Activated naive CD4-positive, alpha-beta T cell treated with anti-CD3 and anti-CD28 coated beads, Interleukin-2, amount 50 U/mL, for 72 hours (primary cell): ENCODE measurements around the gene POLR1G. TPM values are rescaled to one million over a fixed set of nuclear protein-coding genes. Genes with fewer than 3 reads are reported as not detected.
"Not testable (repeated sequence)": the region's sequence is repeated elsewhere in the genome, so short reads cannot be mapped to it uniquely, and the experiment has no call there.

Source experiments
- ATAC-seq, 2 donors: fragments of 150-1000 bp; cut with Tn5 transposase; 2 replicates each; pipeline ENCODE4 v1.10.0; 2021; ENCODE audit warnings: mild to moderate bottlenecking in 2 of 2, moderate library complexity in 2 of 2
- DNase-seq, 2 donors: peaks; one replicate each; pipeline ENCODE4 v3.0.0; 2021 to 2022; ENCODE audit warnings: low spot score in 2 of 2
- H3K27ac Mint-ChIP-seq, 2 donors: one replicate each; pipeline ENCODE4 v1.8.0; 2022; ENCODE audit warnings: mild to moderate bottlenecking in 2 of 2, mixed read lengths in 2 of 2
- H3K36me3 Mint-ChIP-seq, 2 donors: one replicate each; pipeline ENCODE4 v1.8.0; 2022; ENCODE audit warnings: mixed read lengths in 2 of 2
- H3K9me3 Mint-ChIP-seq, 2 donors: one replicate each; pipeline ENCODE4 v1.8.0; 2022; ENCODE audit warnings: mixed read lengths in 2 of 2
- total RNA-seq, 2 donors: library from RNA; stranded (reverse); gene quantifications; one replicate each; pipeline ENCODE4 v1.2.3, GENCODE V29; 2022

The POLR1G gene
- total RNA-seq, 2 donors from 2014 or later, result 6.8 to 14.1 TPM

DNA sequence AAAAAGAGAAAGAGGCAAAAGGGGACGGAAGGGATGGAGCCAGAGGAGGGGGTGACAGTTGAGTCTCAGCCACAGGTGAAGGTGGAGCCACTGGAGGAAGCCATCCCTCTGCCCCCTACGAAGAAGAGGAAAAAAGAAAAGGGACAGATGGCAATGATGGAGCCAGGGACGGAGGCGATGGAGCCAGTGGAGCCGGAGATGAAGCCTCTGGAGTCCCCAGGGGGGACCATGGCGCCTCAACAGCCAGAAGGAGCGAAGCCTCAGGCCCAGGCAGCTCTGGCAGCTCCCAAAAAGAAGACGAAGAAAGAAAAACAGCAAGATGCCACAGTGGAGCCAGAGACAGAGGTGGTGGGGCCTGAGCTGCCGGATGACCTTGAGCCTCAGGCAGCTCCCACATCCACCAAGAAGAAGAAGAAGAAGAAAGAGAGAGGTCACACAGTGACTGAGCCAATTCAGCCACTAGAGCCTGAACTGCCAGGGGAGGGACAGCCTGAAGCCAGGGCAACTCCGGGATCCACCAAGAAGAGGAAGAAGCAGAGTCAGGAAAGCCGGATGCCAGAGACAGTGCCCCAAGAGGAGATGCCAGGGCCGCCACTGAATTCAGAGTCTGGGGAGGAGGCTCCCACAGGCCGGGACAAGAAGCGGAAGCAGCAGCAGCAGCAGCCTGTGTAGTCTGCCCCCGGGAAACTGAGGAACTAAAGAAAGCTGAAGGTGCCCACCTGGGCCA lies 2.5 kb downstream of the POLR1G start:
- Mint-ChIP-seq H3K9me3 (no peaks in the 10 kb centered on the region), H3K27ac (peak overlapping the region; percentile 26 to 68), H3K36me3 (peaks cover 24 to 39% of the 10 kb centered on the region in 2 donors)
- DNase-seq, result no peak
- no peak for ATAC-seq

DNA sequence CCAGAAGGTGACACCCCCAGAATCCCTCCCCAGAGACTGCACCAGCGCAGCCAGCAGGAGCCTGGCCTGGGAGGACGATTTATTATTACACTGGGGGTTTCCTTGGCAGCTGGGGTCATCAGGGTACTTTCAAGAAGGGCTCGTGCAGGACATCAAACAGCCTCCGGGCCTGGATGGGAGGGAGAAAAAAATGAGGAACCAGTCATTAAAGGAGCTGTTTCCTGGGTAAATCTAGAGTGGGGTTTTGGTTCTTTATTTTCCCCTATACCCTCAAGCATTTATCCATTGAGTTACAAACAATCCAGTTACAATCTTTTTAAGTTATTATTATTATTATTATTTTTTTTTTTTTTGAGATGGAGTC lies 3.1 kb downstream of the POLR1G start:
- H3K36me3 Mint-ChIP-seq, result peaks cover 24 to 39% of the 10 kb centered on the region in 2 donors
- peak overlapping the region; percentile 26 to 65 for H3K27ac Mint-ChIP-seq
- no peaks in the 10 kb centered on the region for H3K9me3 Mint-ChIP-seq
- ATAC-seq (no peak), DNase-seq (no peak)

DNA sequence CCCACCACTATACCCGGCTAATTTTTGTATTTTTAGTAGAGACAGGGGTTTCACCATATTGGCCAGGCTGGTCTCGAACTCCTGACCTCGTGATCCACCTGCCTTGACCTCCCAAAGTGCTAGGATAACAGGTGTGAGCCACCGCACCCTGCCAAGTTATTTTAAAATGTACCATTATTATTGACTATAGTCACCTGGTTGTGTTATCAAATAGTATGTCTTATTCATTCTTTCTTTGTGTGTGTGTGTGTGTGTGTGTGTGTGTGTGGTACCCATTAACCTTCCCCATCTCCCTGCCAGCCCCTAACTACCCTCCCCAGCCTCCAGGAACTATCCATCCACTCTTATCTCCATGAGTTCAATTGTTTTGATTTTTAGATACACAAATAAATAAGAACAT lies 3.9 kb downstream of the POLR1G start:
- not testable (repeated sequence) for ATAC-seq, H3K9me3 Mint-ChIP-seq, DNase-seq
- H3K36me3 Mint-ChIP-seq, result peaks cover 24 to 39% of the 10 kb centered on the region in 2 donors
- peak overlapping the region in 1 of 2 donors; percentile 48 for H3K27ac Mint-ChIP-seq

- ATAC-seq (no peak), DNase-seq (no peak)
- Mint-ChIP-seq H3K27ac (no peak overlapping the region), H3K36me3 (peaks cover 8 to 27% of the 10 kb centered on the region in 2 donors), H3K9me3 (no peaks in the 10 kb centered on the region)
Measured at GRCh38 chr19:45413497-45413896, 7.1 kb downstream of the POLR1G start.

GRCh38 chr19:45414468-45414867 lies 8.0 kb downstream of the POLR1G start:
- DNase-seq (no peak), ATAC-seq (no peak)
- H3K27ac Mint-ChIP-seq, result no peak overlapping the region
- peaks cover 0 to 18% of the 10 kb centered on the region in 2 donors for H3K36me3 Mint-ChIP-seq
- H3K9me3 Mint-ChIP-seq, result no peaks in the 10 kb centered on the region

- Mint-ChIP-seq H3K9me3 (no peaks in the 10 kb centered on the region), H3K36me3 (peaks cover 0 to 21% of the 10 kb centered on the region in 2 donors), H3K27ac (peak overlapping the region in 1 of 2 donors; percentile 91)
- DNase-seq (no peak), ATAC-seq (no peak)
Measured at GRCh38 chr19:45417151-45417550, 10.7 kb downstream of the POLR1G start.

- Mint-ChIP-seq H3K9me3 (no peaks in the 10 kb centered on the region), H3K27ac (peak overlapping the region in 1 of 2 donors; percentile 41), H3K36me3 (peaks cover 0 to 23% of the 10 kb centered on the region in 2 donors)
- DNase-seq, result no peak
- ATAC-seq, result no peak
Measured at GRCh38 chr19:45418802-45419201, 12.4 kb downstream of the POLR1G start.

DNA sequence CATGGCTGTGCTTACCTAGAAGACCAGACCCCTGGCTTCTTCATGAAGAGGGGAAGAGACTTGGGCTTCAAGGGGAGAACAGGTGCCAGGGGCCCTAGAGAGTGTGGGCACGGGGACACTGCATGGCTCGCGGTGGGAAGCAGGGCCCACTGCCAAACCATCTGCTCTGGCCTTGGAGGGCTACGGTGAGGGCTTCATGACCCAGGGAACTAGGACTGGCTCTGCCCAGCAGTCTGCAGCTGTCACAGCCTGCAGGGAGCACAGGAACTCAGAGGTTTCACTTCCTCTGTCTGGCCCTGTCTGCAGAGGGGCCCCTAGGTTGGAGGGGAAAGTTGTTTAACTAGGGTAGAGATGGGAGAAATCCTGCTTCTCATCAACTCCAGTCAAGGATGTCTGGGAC lies 13.0 kb downstream of the POLR1G start:
- ATAC-seq (no peak), DNase-seq (no peak)

DNA sequence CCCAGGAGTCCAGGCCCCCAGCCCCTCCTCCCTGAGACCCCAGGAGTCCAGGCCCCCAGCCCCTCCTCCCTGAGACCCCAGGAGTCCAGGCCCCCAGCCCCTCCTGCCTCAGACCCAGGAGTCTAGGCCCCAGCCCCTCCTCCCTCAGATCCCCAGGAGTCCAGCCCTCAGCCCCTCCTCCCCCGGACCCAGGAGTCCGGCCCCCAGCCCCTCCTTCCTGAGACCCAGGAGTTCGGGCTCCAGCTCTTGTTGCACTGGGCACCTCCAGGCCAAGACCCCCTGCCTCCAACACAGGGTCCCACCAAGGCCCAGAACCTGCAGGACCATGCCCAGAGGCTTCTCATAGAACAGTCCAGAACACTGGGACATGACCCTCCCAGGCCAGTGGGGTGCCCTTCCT lies 13.5 kb downstream of the POLR1G start:
- Mint-ChIP-seq H3K9me3 (no peaks in the 10 kb centered on the region), H3K36me3 (peaks cover 0 to 14% of the 10 kb centered on the region in 2 donors), H3K27ac (peak overlapping the region in 1 of 2 donors; percentile 28)
- DNase-seq (no peak), ATAC-seq (no peak)

More for the DNA sequence above, 13.0 kb downstream of the POLR1G start:
- peaks cover 0 to 18% of the 10 kb centered on the region in 2 donors for H3K36me3 Mint-ChIP-seq
- H3K27ac Mint-ChIP-seq, result peak overlapping the region in 1 of 2 donors; percentile 41
- H3K9me3 Mint-ChIP-seq, result no peaks in the 10 kb centered on the region

GRCh38 chr19:45420356-45420755 lies 13.9 kb downstream of the POLR1G start:
- Mint-ChIP-seq H3K9me3 (no peaks in the 10 kb centered on the region), H3K27ac (peak overlapping the region; percentile 28 to 86), H3K36me3 (peaks cover 0 to 14% of the 10 kb centered on the region in 2 donors)
- ATAC-seq, result no peak
- DNase-seq, result no peak

- DNase-seq (no peak), ATAC-seq (no peak)
- no peaks in the 10 kb centered on the region for H3K9me3 Mint-ChIP-seq
- peaks cover 0 to 14% of the 10 kb centered on the region in 2 donors for H3K36me3 Mint-ChIP-seq
- H3K27ac Mint-ChIP-seq, result peak overlapping the region; percentile 28 to 86
Measured at GRCh38 chr19:45420871-45421270, 14.4 kb downstream of the POLR1G start.

GRCh38 chr19:45421947-45422498 lies 15.6 kb downstream of the POLR1G start:
- Mint-ChIP-seq H3K36me3 (peaks cover 0 to 14% of the 10 kb centered on the region in 2 donors), H3K9me3 (no peaks in the 10 kb centered on the region), H3K27ac (peak overlapping the region; percentile 12 to 23)
- ATAC-seq (no peak), DNase-seq (no peak)

- Mint-ChIP-seq H3K9me3 (no peaks in the 10 kb centered on the region), H3K36me3 (peaks cover 0 to 14% of the 10 kb centered on the region in 2 donors), H3K27ac (peak overlapping the region; percentile 87 to 98)
- ATAC-seq, result no peak
- DNase-seq, result no peak
Measured at GRCh38 chr19:45423033-45423588, 16.7 kb downstream of the POLR1G start.

- DNase-seq, result peak; percentile 83 to 88
- peaks cover 0 to 14% of the 10 kb centered on the region in 2 donors for H3K36me3 Mint-ChIP-seq
- peak; percentile 62 to 78 for ATAC-seq
- peak within 1 kb of the TSS; percentile 87 to 98 for H3K27ac Mint-ChIP-seq
- no peaks in the 10 kb centered on the region for H3K9me3 Mint-ChIP-seq
Measured at GRCh38 chr19:45423589-45424190, 17.2 kb downstream of the POLR1G start, which contains the start of gene ERCC1. Gene ERCC1, minus strand, starts transcription at chr19:45423917. Its CDS starts 543 bp downstream, at chr19:45423374.

DNA sequence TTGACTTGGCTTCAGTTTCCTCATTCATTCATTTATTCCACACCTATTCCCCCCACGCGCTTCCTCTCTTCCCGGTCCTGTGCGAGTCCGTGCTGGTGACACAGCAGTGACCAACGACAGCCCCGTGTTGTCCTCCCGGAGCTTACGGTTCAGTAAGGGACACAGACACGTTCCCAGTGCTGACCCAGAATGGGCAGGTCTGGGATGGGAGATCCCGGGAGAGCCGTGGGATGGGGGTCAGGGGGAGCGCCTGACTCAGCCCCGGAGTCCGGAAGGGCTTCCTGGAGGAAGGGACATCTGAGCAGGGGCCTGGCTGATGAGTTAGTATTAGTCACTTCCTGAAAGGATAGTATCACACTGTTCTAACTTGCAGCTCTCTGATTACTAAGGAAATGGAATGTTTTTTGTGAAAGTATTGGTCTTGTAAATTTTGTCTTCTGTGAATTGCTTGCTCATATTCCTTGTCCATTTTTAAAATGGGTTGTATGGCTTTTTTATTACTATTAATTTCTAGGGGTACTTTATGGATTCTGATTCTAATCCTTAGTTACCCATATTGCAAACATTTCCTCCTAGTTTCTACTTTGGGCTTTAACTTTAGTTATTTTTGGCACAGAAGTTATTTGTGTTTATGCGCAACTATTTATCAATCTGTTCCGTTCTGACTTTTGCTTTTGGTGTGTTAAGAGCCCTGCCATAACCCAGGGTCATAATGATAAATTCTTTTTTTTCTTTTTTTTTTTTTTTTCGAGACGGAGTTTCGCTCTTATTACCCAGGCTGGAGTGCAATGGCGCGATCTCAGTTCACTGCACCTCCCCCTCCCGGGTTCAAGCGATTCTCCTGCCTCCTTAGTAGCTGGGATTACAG lies 18.0 kb downstream of the POLR1G start:
- ATAC-seq, result peak; percentile 63 to 88
- Mint-ChIP-seq H3K27ac (peak overlapping the region; percentile 87 to 98), H3K9me3 (no peaks in the 10 kb centered on the region), H3K36me3 (peaks cover 0 to 14% of the 10 kb centered on the region in 2 donors)
- peak in 1 of 2 donors; percentile 83 for DNase-seq
